AG08396 (cell line): ENCODE measurements around the gene KIF9.
"Not testable (repeated sequence)": the region's sequence is repeated elsewhere in the genome, so short reads cannot be mapped to it uniquely, and the experiment has no call there.

Experiments used
- DNase-seq: peaks from one replicate; pipeline ENCODE4 v3.0.0; 2012; ENCODE audit warnings: low spot score, mixed read lengths

The KIF9 gene

GRCh38 chr3:47282424-47283192 lies at the start of gene KIF9, which contains the start of gene KLHL18:
TSS of gene KIF9 (minus strand) at chr3:47282799. CDS start at chr3:47277374, 5,425 bp downstream.
TSS of gene KLHL18 (plus strand) at chr3:47282944. CDS start at chr3:47282966, 22 bp downstream.
- DNase-seq, result peak; percentile 95

- DNase-seq, result peak; percentile 85
Measured at GRCh38 chr3:47324278-47324865, 41.8 kb upstream of the KIF9 start.

GRCh38 chr3:47323431-47324277 lies 41.1 kb upstream of the KIF9 start:
- DNase-seq, result no peak

GRCh38 chr3:47319956-47320355 lies 37.4 kb upstream of the KIF9 start:
- DNase-seq, result no peak

- peak; percentile 27 for DNase-seq
Measured at GRCh38 chr3:47318916-47319315, 36.3 kb upstream of the KIF9 start.

- not testable (repeated sequence) for DNase-seq
Measured at GRCh38 chr3:47316151-47316550, 33.6 kb upstream of the KIF9 start.

- no peak for DNase-seq
Measured at GRCh38 chr3:47315069-47315647, 32.6 kb upstream of the KIF9 start.

- no peak for DNase-seq
Measured at GRCh38 chr3:47314056-47314764, 31.6 kb upstream of the KIF9 start.

- no peak for DNase-seq
Measured at GRCh38 chr3:47313341-47314055, 30.9 kb upstream of the KIF9 start.

GRCh38 chr3:47310391-47310790 lies 27.8 kb upstream of the KIF9 start:
- DNase-seq, result no peak

- DNase-seq, result not testable (repeated sequence)
Measured at GRCh38 chr3:47309231-47309630, 26.6 kb upstream of the KIF9 start.

- no peak for DNase-seq
Measured at GRCh38 chr3:47306022-47306421, 23.4 kb upstream of the KIF9 start.

GRCh38 chr3:47301456-47301855 lies 18.9 kb upstream of the KIF9 start:
- no peak for DNase-seq

GRCh38 chr3:47299381-47300318 lies 17.1 kb upstream of the KIF9 start:
- no peak for DNase-seq

- DNase-seq, result no peak
Measured at GRCh38 chr3:47298439-47298838, 15.8 kb upstream of the KIF9 start.

GRCh38 chr3:47296562-47297302 lies 14.1 kb upstream of the KIF9 start:
- no peak for DNase-seq

- DNase-seq, result no peak
Measured at GRCh38 chr3:47295976-47296375, 13.4 kb upstream of the KIF9 start.

- DNase-seq, result no peak
Measured at GRCh38 chr3:47295322-47295721, 12.7 kb upstream of the KIF9 start.

GRCh38 chr3:47294392-47294791 lies 11.8 kb upstream of the KIF9 start:
- DNase-seq, result no peak
